Large intestine (tissue), 3 donors: Measurements from ENCODE around the gene CPSF4L. TPM values are rescaled to one million over a fixed set of nuclear protein-coding genes. Genes with fewer than 3 reads are reported as not detected.

Experiments used
- DNase-seq, 2 donors: peaks; one replicate each; pipeline versions ENCODE4 v3.0.0 to v3.0.0-alpha.2; 2013
- H3K27ac ChIP-seq: one replicate; pipeline ENCODE4 v1.5.1; 2013; ENCODE audit warnings: low read length
- H3K27me3 ChIP-seq: 2 replicates; pipeline ENCODE4 v1.6.1; 2013; ENCODE audit warnings: low read length; ENCODE audit not compliant: control insufficient read depth, insufficient read depth
- H3K36me3 ChIP-seq: 2 replicates; pipeline ENCODE4 v1.6.1; 2013; ENCODE audit warnings: low read length; ENCODE audit not compliant: control insufficient read depth, insufficient read depth
- H3K4me1 ChIP-seq: one replicate; pipeline ENCODE4 v1.6.1; 2013; ENCODE audit warnings: low read length; ENCODE audit not compliant: control insufficient read depth, insufficient read depth
- H3K4me3 ChIP-seq: one replicate; pipeline ENCODE4 v1.5.1; 2013; ENCODE audit warnings: low read length
- H3K9me3 ChIP-seq: one replicate; pipeline ENCODE4 v1.6.1; 2013; ENCODE audit warnings: mild to moderate bottlenecking, low read depth, low read length, moderate library complexity; ENCODE audit not compliant: control insufficient read depth
- WGBS: methylation state at CpG from one replicate; pipeline ENCODE4 v1.1.5; 2013; ENCODE audit warnings: low lambda C conversion rate; ENCODE audit not compliant: insufficient coverage; 5-methylcytosine and 5-hydroxymethylcytosine counted together
- polyA plus RNA-seq: library from polyadenylated mRNA; unstranded; fragments of 120-200 nt; gene quantifications from one replicate; pipeline ENCODE4 v1.2.1, GENCODE V29; 2013

CPSF4L gene
- polyA plus RNA-seq, 1 donor: 0.21 TPM

- Histone ChIP-seq H3K4me3 (no peak overlapping the region), H3K36me3 (peaks cover 48% of the 10 kb centered on the region), H3K27ac (peak overlapping the region; percentile 72), H3K4me1 (peaks cover 54% of the 10 kb centered on the region), H3K27me3 (no peaks in the 10 kb centered on the region), H3K9me3 (peaks cover 3% of the 10 kb centered on the region)
- DNase-seq: no peak
- WGBS: 48% methylated on average over 2 of the region's 7 CpGs
Observed at GRCh38 chr17:73289549-73290254, 28.0 kb upstream of the CPSF4L start.

GRCh38 chr17:73288534-73289302 is 27.0 kb upstream of the CPSF4L start:
- Histone ChIP-seq H3K9me3 (peaks cover 3% of the 10 kb centered on the region), H3K4me3 (no peak overlapping the region), H3K27me3 (no peaks in the 10 kb centered on the region), H3K36me3 (peaks cover 52% of the 10 kb centered on the region), H3K4me1 (peaks cover 57% of the 10 kb centered on the region), H3K27ac (peak overlapping the region; percentile 72)
- peak; percentile 89 to 96 for DNase-seq
- WGBS: 60% methylated on average over 1 of the region's 19 CpGs

GRCh38 chr17:73286863-73287296 is 25.2 kb upstream of the CPSF4L start:
- no peak overlapping the region for H3K27ac ChIP-seq
- WGBS: no CpG with 5 or more reads among the region's 8 CpGs

DNA sequence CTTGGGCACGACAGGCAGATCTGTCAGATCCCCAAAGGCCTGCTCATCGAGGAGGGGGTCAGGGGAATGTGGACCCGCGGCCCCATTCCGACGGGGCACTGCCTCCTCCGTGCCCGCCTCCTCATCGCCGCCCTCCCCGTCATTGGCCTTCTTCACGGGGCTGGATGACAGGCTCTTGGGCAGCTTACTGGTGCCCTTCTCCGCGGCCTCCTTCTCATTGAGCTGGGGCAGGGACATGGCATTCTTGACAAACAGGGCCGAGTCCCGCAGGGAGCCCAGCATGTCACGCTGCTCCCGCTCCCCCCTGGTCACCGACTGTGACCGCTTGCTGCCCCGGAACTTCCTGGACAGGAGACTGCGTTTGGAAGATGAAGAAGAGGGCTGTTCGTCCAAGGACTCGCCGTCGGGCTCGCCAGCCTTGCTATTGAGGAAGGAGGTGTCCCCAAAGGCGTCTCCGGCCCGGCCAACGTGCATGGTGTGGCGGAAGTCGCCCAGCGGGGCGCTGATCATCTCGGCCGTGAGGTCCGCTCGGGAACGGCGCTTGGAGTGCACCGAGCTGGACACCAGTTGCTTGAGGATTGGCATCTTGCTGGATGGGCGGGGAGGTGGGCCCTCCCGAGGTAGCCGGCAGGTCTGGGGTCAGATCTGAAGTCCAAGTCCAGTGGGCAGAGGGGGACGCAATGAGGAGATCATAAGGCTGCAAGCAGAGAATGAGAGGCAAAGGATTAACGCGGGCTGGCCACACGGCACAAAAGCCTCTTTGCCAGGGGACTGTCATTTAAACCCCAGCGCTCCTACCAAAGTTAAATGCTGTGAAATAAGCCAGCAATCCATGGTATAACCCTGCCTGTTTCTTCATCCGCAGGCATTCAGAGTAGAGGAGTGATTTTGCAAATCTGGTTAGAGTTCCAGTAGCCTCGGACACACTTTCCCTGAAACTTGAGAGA is 24.5 kb upstream of the CPSF4L start:
- DNase-seq: no peak
- H3K27me3 ChIP-seq: no peaks in the 10 kb centered on the region
- H3K27ac ChIP-seq: no peak overlapping the region
- no CpG with 5 or more reads among the region's 52 CpGs for whole genome bisulfite sequencing
- H3K36me3 ChIP-seq: peaks cover 53% of the 10 kb centered on the region
- peaks cover 3% of the 10 kb centered on the region for H3K9me3 ChIP-seq
- peaks cover 46% of the 10 kb centered on the region for H3K4me1 ChIP-seq
- H3K4me3 ChIP-seq: no peak overlapping the region

More at GRCh38 chr17:73286863-73287296, 25.2 kb upstream of the CPSF4L start:
- Histone ChIP-seq H3K9me3 (peaks cover 3% of the 10 kb centered on the region), H3K4me3 (no peak overlapping the region), H3K27me3 (no peaks in the 10 kb centered on the region), H3K4me1 (peaks cover 53% of the 10 kb centered on the region), H3K36me3 (peaks cover 52% of the 10 kb centered on the region)
- no peak for DNase-seq

GRCh38 chr17:73285603-73285908 is 23.9 kb upstream of the CPSF4L start:
- Histone ChIP-seq H3K9me3 (peaks cover 3% of the 10 kb centered on the region), H3K27me3 (no peaks in the 10 kb centered on the region), H3K4me3 (no peak overlapping the region), H3K4me1 (peaks cover 40% of the 10 kb centered on the region), H3K27ac (no peak overlapping the region), H3K36me3 (peaks cover 55% of the 10 kb centered on the region)
- DNase-seq: no peak
- no CpG with 5 or more reads among the region's 15 CpGs for WGBS

- no CpG with 5 or more reads among the region's 20 CpGs for WGBS
- H3K36me3 ChIP-seq: peaks cover 55% of the 10 kb centered on the region
Observed at GRCh38 chr17:73284906-73285602, 23.4 kb upstream of the CPSF4L start.

GRCh38 chr17:73284354-73284753 is 22.7 kb upstream of the CPSF4L start:
- WGBS: 80% methylated on average over 1 of the region's 8 CpGs
- Histone ChIP-seq H3K36me3 (peaks cover 59% of the 10 kb centered on the region), H3K4me3 (no peak overlapping the region), H3K9me3 (peaks cover 3% of the 10 kb centered on the region), H3K27ac (no peak overlapping the region), H3K4me1 (peaks cover 29% of the 10 kb centered on the region), H3K27me3 (no peaks in the 10 kb centered on the region)
- DNase-seq: no peak

More at GRCh38 chr17:73284906-73285602, 23.4 kb upstream of the CPSF4L start:
- Histone ChIP-seq H3K4me1 (peaks cover 35% of the 10 kb centered on the region), H3K27ac (no peak overlapping the region), H3K4me3 (no peak overlapping the region), H3K27me3 (no peaks in the 10 kb centered on the region), H3K9me3 (peaks cover 3% of the 10 kb centered on the region)
- no peak for DNase-seq

GRCh38 chr17:73283841-73284282 is 22.2 kb upstream of the CPSF4L start:
- Histone ChIP-seq H3K27ac (no peak overlapping the region), H3K36me3 (peaks cover 59% of the 10 kb centered on the region), H3K4me1 (peaks cover 27% of the 10 kb centered on the region)

GRCh38 chr17:73283250-73283649 is 21.6 kb upstream of the CPSF4L start:
- WGBS: no CpG with 5 or more reads among the region's 5 CpGs
- peaks cover 27% of the 10 kb centered on the region for H3K4me1 ChIP-seq
- H3K4me3 ChIP-seq: no peak overlapping the region
- no peak overlapping the region for H3K27ac ChIP-seq
- H3K9me3 ChIP-seq: peaks cover 3% of the 10 kb centered on the region
- no peak for DNase-seq
- H3K36me3 ChIP-seq: peaks cover 59% of the 10 kb centered on the region
- H3K27me3 ChIP-seq: no peaks in the 10 kb centered on the region

More at GRCh38 chr17:73283841-73284282, 22.2 kb upstream of the CPSF4L start:
- H3K27me3 ChIP-seq: no peaks in the 10 kb centered on the region
- DNase-seq: no peak
- no peak overlapping the region for H3K4me3 ChIP-seq
- peaks cover 3% of the 10 kb centered on the region for H3K9me3 ChIP-seq
- 60% methylated on average over 2 of the region's 10 CpGs for WGBS
